Osteocyte (in vitro differentiated cells): Measurements from ENCODE around the gene KCNN3. TPM values are rescaled to one million over a fixed set of nuclear protein-coding genes. Genes with fewer than 3 reads are reported as not detected.

ENCODE experiments used
- DNase-seq: peaks from one replicate; pipeline ENCODE4 v3.0.0; 2021; ENCODE audit warnings: mixed read lengths; ENCODE audit not compliant: unreplicated experiment; ENCODE audit errors: extremely low spot score
- H3K27ac Mint-ChIP-seq: one replicate; pipeline ENCODE4 v1.8.0; 2021; ENCODE audit warnings: mild to moderate bottlenecking, mixed read lengths; ENCODE audit not compliant: unreplicated experiment
- H3K27me3 Mint-ChIP-seq: one replicate; pipeline ENCODE4 v1.8.0; 2021; ENCODE audit warnings: mixed read lengths; ENCODE audit not compliant: unreplicated experiment
- H3K36me3 Mint-ChIP-seq: one replicate; pipeline ENCODE4 v1.8.0; 2021; ENCODE audit warnings: mixed read lengths; ENCODE audit not compliant: unreplicated experiment
- H3K4me1 Mint-ChIP-seq: one replicate; pipeline ENCODE4 v1.8.0; 2021; ENCODE audit warnings: mixed read lengths; ENCODE audit not compliant: unreplicated experiment
- H3K4me3 Mint-ChIP-seq: one replicate; pipeline ENCODE4 v1.8.0; 2021; ENCODE audit warnings: mild to moderate bottlenecking, moderate library complexity, mixed read lengths; ENCODE audit not compliant: unreplicated experiment
- H3K9me3 Mint-ChIP-seq: one replicate; pipeline ENCODE4 v1.8.0; 2021; ENCODE audit warnings: mixed read lengths; ENCODE audit not compliant: unreplicated experiment
- total RNA-seq: library from RNA; stranded (reverse); gene quantifications from 2 replicates; pipeline ENCODE4 v1.2.1, GENCODE V29; 2021
- TF ChIP-seq, protein P1 (sequence below): fragments of 200-600 bp; sonication (generic); IDR thresholded peaks from 2 replicates; pipeline ENCODE4 v1.5.0; 2021; ENCODE audit warnings: antibody characterized with exemption, mild to moderate bottlenecking, moderate library complexity

Gene KCNN3
- total RNA-seq, 1 donor from 2014 or later = 0.16 TPM

DNA sequence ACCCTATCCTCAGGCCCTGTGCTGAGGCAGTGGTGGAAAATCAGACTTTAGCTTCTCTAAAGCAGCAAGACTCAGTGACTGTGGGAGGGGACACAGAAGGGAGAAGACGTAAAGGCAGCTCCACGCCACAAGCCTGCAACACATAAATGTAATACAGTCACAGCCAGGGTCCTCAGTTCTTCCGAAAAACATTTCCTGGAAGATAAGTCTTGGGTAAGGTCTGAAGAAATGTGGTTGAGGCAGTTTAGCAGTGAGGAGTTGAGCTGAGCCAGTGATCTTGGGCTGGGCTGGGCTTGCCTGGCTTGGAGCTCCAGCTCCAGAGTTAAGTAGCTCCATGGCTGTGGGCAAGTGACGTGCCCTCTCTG lies 134.3 kb downstream of the KCNN3 start:
- Mint-ChIP-seq H3K4me1 (peaks cover 5% of the 10 kb centered on the region), H3K36me3 (no peaks in the 10 kb centered on the region), H3K27me3 (peaks cover 43% of the 10 kb centered on the region), H3K27ac (no peak overlapping the region), H3K9me3 (peaks cover 2% of the 10 kb centered on the region), H3K4me3 (no peak overlapping the region)
- DNase-seq = no peak
- TF ChIP-seq, protein P1, sequence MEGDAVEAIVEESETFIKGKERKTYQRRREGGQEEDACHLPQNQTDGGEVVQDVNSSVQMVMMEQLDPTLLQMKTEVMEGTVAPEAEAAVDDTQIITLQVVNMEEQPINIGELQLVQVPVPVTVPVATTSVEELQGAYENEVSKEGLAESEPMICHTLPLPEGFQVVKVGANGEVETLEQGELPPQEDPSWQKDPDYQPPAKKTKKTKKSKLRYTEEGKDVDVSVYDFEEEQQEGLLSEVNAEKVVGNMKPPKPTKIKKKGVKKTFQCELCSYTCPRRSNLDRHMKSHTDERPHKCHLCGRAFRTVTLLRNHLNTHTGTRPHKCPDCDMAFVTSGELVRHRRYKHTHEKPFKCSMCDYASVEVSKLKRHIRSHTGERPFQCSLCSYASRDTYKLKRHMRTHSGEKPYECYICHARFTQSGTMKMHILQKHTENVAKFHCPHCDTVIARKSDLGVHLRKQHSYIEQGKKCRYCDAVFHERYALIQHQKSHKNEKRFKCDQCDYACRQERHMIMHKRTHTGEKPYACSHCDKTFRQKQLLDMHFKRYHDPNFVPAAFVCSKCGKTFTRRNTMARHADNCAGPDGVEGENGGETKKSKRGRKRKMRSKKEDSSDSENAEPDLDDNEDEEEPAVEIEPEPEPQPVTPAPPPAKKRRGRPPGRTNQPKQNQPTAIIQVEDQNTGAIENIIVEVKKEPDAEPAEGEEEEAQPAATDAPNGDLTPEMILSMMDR = no peak

DNA sequence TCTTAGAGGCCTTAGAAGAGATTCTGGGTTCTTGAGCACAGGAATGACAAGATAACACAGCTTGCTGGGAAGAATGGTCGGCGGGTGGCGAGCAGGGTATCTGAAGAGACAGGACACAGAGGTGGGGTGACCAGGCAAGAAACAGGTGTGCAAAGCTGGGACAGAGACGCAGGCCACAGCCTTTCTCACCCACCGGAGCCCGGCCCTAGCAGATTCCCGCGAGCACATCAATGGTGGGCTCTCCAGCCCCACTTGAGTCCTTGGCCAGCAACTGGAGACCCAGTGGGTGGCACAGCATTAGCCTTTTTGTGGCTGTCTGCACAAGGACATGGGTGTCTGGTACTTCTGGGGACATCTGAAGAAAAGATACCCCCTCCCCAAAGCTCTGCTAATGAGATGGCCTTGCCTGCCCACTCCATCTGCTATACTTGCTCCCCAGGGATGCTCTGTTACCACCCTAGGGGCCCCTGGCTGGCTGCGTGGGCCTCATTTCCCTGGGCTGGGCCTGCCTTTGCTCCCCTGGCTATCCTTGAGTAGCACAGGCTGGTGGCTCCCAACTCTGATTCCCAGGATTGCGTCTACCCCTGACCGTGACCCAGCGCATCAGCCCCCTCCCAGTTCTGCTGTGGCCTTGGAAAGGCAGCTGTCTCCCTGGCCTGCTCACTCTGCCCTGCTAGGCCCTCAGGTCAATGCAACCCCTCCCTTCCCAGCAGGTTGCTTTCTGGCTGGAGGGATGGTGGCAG lies 134.8 kb downstream of the KCNN3 start:
- Mint-ChIP-seq H3K36me3 (no peaks in the 10 kb centered on the region), H3K4me3 (no peak overlapping the region), H3K9me3 (no peaks in the 10 kb centered on the region), H3K27me3 (peaks cover 37% of the 10 kb centered on the region), H3K4me1 (peaks cover 11% of the 10 kb centered on the region), H3K27ac (no peak overlapping the region)
- DNase-seq = no peak
- TF ChIP-seq, protein P1 = no peak

DNA sequence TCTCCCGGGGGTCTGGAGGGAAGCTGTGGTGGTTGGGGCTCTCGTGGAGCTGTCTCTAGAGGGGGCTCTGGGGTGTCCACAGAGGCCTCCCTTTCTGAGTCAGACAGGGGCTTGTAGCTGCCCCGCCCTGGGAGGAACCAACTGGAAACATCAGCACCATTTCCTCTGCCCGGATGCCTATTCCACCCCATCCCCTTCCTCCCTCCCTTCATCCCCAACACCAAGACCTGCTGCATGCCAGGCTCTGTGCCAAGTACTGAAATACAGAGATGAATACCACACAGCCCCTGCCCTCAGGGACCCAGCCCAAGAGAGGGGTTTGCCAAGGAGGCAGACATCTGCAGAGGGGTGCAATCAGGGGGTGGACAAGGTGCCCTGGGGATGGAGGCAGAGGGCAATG lies 136.5 kb downstream of the KCNN3 start:
- TF ChIP-seq, protein P1 = no peak
- Mint-ChIP-seq H3K9me3 (no peaks in the 10 kb centered on the region), H3K36me3 (no peaks in the 10 kb centered on the region), H3K27ac (no peak overlapping the region), H3K4me3 (no peak overlapping the region), H3K4me1 (peaks cover 23% of the 10 kb centered on the region), H3K27me3 (peaks cover 23% of the 10 kb centered on the region)
- DNase-seq = no peak

DNA sequence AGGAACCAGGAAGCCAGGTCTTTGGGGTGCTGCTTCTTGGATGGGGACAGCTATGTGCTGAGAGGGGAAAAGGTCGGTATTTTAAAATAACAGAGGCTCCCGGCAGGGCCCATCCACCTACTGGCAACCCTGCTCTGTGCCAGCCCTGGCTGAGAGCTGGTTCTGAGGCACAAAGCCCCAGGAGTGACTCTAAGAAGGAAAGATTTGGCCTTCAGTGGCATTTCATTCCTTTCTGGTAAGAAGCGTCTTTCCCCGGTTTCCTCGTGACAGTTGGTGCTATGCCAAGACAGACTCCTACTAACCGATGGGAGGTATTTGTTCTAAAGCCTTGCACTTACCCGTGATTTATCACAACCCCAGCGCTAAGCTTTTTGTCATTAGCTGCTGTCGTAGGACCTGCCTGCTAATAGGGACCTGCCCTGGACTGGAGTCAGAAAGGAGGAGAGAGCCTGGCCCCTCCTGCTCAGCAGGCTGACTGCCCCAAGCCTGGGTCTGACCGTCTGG lies 139.0 kb downstream of the KCNN3 start:
- no peaks in the 10 kb centered on the region for H3K9me3 Mint-ChIP-seq
- H3K27ac Mint-ChIP-seq = peak overlapping the region; percentile 64
- TF ChIP-seq, protein P1 = no peak
- no peak overlapping the region for H3K4me3 Mint-ChIP-seq
- H3K27me3 Mint-ChIP-seq = peaks cover 4% of the 10 kb centered on the region
- H3K36me3 Mint-ChIP-seq = no peaks in the 10 kb centered on the region
- DNase-seq = no peak
- peaks cover 23% of the 10 kb centered on the region for H3K4me1 Mint-ChIP-seq

DNA sequence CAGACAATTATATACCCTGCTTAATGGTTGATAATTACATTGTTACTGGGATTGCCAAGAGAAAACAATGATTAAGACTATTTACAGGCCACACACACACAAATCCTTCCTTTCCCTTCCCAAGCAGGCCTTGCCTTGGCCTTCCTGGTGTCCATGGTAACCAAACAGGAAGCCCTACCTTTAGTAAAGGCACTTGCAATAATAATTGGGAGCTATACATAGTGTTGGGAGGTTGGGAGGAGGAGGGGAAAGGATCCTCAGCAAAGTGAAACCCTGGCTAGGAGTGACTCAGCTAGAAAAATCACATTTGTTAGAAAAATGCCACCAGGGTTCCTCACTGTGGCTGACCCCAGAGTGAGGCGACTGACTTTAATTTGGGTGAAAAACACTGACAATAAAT lies 139.8 kb downstream of the KCNN3 start:
- no peak overlapping the region for H3K4me3 Mint-ChIP-seq
- peak overlapping the region; percentile 64 for H3K27ac Mint-ChIP-seq
- peaks cover 2% of the 10 kb centered on the region for H3K27me3 Mint-ChIP-seq
- H3K4me1 Mint-ChIP-seq = peaks cover 23% of the 10 kb centered on the region
- no peaks in the 10 kb centered on the region for H3K9me3 Mint-ChIP-seq
- DNase-seq = no peak
- TF ChIP-seq, protein P1 = no peak
- H3K36me3 Mint-ChIP-seq = no peaks in the 10 kb centered on the region
